Measurements from ENCODE around the gene RNASE4.

RNASE4 gene

GRCh38 chr14:20743556-20743955 is 59.2 kb downstream of the RNASE4 start:
- no peak for DNase-seq (ENCODE audit: low read depth, low spot score)

- DNase-seq (ENCODE audit: low read depth, low spot score) = no peak
These were observed 61.4 kb downstream of the RNASE4 start, which contains the start of gene EDDM3A for GRCh38 chr14:20745571-20746358. EDDM3A (plus strand) TSS chr14:20745887; CDS start chr14:20747581, 1,694 bp downstream.

- DNase-seq (ENCODE audit: low read depth, low spot score) = no peak
These were observed 62.2 kb downstream of the RNASE4 start for GRCh38 chr14:20746566-20746965.

- no peak for DNase-seq (ENCODE audit: low read depth, low spot score)
These were observed 64.1 kb downstream of the RNASE4 start for GRCh38 chr14:20748439-20748838.

GRCh38 chr14:20750194-20750593 is 65.8 kb downstream of the RNASE4 start:
- DNase-seq (ENCODE audit: low read depth, low spot score) = no peak

All from iPS DF 19.7 (cell line).